ENCODE measurements around the gene RALGAPA2.

The RALGAPA2 gene

GRCh38 chr20:20439602-20440190 lies 272.7 kb downstream of the RALGAPA2 start:
- DNase-seq (ENCODE audit: low read depth, low spot score) = no peak
- peaks cover 12% of the 10 kb centered on the region for H3K4me1 ChIP-seq (ENCODE audit: insufficient read depth, insufficient read length)
- H3K27me3 ChIP-seq (ENCODE audit: insufficient read depth, insufficient read length) = no peaks in the 10 kb centered on the region
- TF ChIP-seq ZNF274 (IDR thresholded peaks at IDR 0.05; ENCODE audit: low read depth, low read length) (no peak), SUZ12 (IDR thresholded peaks at IDR 0.05; ENCODE audit: extremely low read depth, insufficient read depth, insufficient read length) (no peak), YY1 (IDR thresholded peaks at IDR 0.05; ENCODE audit: insufficient read depth, insufficient read length) (no peak)
- H3K9ac ChIP-seq (ENCODE audit: insufficient read length, low read depth) = no peak overlapping the region
- H3K9me3 ChIP-seq (ENCODE audit: insufficient read depth, low read length) = no peaks in the 10 kb centered on the region
- H3K36me3 ChIP-seq (ENCODE audit: insufficient read depth, insufficient read length, low read length) = no peaks in the 10 kb centered on the region
- no peak overlapping the region for H3K4me3 ChIP-seq (ENCODE audit: insufficient read length, low read depth)

DNA sequence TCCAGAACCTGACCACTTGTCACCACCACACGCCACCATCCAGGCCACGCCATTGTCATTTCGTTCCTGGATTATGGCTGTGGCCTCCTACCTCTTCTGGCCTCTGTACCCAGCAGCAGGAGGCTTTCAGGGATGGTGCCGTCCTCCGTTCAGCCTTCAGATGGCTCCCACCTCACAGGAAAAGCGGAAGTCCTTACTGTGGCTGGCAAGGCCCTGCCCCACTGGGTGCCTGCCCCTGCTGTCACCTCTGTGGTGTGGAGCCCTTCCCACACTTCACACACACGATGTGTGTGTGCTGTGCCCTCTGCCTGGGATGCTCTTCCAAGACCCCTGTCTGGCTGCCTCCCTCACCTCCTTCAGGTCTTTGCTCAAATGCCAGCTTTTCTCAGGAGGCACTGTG lies 275.1 kb downstream of the RALGAPA2 start:
- DNase-seq (ENCODE audit: low read depth, low spot score) = no peak
- Histone ChIP-seq H3K9ac (ENCODE audit: insufficient read length, low read depth) (no peak overlapping the region), H3K36me3 (ENCODE audit: insufficient read depth, insufficient read length, low read length) (no peaks in the 10 kb centered on the region), H3K4me1 (ENCODE audit: insufficient read depth, insufficient read length) (peaks cover 3% of the 10 kb centered on the region), H3K9me3 (ENCODE audit: insufficient read depth, low read length) (no peaks in the 10 kb centered on the region), H3K4me3 (ENCODE audit: insufficient read length, low read depth) (no peak overlapping the region), H3K27me3 (ENCODE audit: insufficient read depth, insufficient read length) (no peaks in the 10 kb centered on the region)
- TF ChIP-seq SUZ12 (IDR thresholded peaks at IDR 0.05; ENCODE audit: extremely low read depth, insufficient read depth, insufficient read length) = no peak
- TF ChIP-seq YY1 (IDR thresholded peaks at IDR 0.05; ENCODE audit: insufficient read depth, insufficient read length) = no peak
- no peak for TF ChIP-seq ZNF274 (IDR thresholded peaks at IDR 0.05; ENCODE audit: low read depth, low read length)

GRCh38 chr20:20436689-20437088 lies 275.8 kb downstream of the RALGAPA2 start:
- Histone ChIP-seq H3K36me3 (ENCODE audit: insufficient read depth, insufficient read length, low read length) (no peaks in the 10 kb centered on the region), H3K9me3 (ENCODE audit: insufficient read depth, low read length) (no peaks in the 10 kb centered on the region), H3K9ac (ENCODE audit: insufficient read length, low read depth) (no peak overlapping the region), H3K4me3 (ENCODE audit: insufficient read length, low read depth) (no peak overlapping the region), H3K27me3 (ENCODE audit: insufficient read depth, insufficient read length) (no peaks in the 10 kb centered on the region), H3K4me1 (ENCODE audit: insufficient read depth, insufficient read length) (peaks cover 3% of the 10 kb centered on the region)
- no peak for DNase-seq (ENCODE audit: low read depth, low spot score)
- TF ChIP-seq YY1 (IDR thresholded peaks at IDR 0.05; ENCODE audit: insufficient read depth, insufficient read length) (no peak), ZNF274 (IDR thresholded peaks at IDR 0.05; ENCODE audit: low read depth, low read length) (no peak), SUZ12 (IDR thresholded peaks at IDR 0.05; ENCODE audit: extremely low read depth, insufficient read depth, insufficient read length) (no peak)

DNA sequence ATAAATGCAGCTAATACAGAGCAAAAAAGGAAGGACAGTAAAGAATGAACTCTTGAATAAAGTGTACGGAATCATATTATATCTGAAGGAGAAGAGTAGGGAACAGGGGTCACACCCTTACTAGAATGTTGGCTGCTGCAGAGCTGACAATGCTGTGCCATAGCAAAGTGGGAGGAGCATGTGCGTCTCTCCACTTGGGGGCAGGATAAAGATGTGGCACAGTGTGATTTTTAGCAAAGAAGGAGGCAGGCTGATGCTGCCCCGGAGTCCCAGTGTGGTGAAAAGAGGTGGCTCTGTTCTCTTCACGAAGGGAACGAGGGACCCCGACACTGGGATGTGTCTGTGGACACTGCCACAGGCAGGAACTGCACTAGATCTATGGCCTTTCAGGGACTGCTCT lies 277.0 kb downstream of the RALGAPA2 start:
- H3K9ac ChIP-seq (ENCODE audit: insufficient read length, low read depth) = no peak overlapping the region

GRCh38 chr20:20432618-20433286 lies 279.7 kb downstream of the RALGAPA2 start:
- H3K4me3 ChIP-seq (ENCODE audit: insufficient read length, low read depth) = no peak overlapping the region
- DNase-seq (ENCODE audit: low read depth, low spot score) = no peak
- H3K9me3 ChIP-seq (ENCODE audit: insufficient read depth, low read length) = no peaks in the 10 kb centered on the region
- no peak overlapping the region for H3K9ac ChIP-seq (ENCODE audit: insufficient read length, low read depth)
- H3K4me1 ChIP-seq (ENCODE audit: insufficient read depth, insufficient read length) = no peaks in the 10 kb centered on the region
- TF ChIP-seq SUZ12 (IDR thresholded peaks at IDR 0.05; ENCODE audit: extremely low read depth, insufficient read depth, insufficient read length) (no peak), YY1 (IDR thresholded peaks at IDR 0.05; ENCODE audit: insufficient read depth, insufficient read length) (no peak), ZNF274 (IDR thresholded peaks at IDR 0.05; ENCODE audit: low read depth, low read length) (no peak)
- no peaks in the 10 kb centered on the region for H3K36me3 ChIP-seq (ENCODE audit: insufficient read depth, insufficient read length, low read length)
- H3K27me3 ChIP-seq (ENCODE audit: insufficient read depth, insufficient read length) = no peaks in the 10 kb centered on the region

More for the DNA sequence above, 277.0 kb downstream of the RALGAPA2 start:
- Histone ChIP-seq H3K4me1 (ENCODE audit: insufficient read depth, insufficient read length) (no peaks in the 10 kb centered on the region), H3K9me3 (ENCODE audit: insufficient read depth, low read length) (no peaks in the 10 kb centered on the region), H3K27me3 (ENCODE audit: insufficient read depth, insufficient read length) (no peaks in the 10 kb centered on the region), H3K36me3 (ENCODE audit: insufficient read depth, insufficient read length, low read length) (no peaks in the 10 kb centered on the region), H3K4me3 (ENCODE audit: insufficient read length, low read depth) (no peak overlapping the region)
- TF ChIP-seq ZNF274 (IDR thresholded peaks at IDR 0.05; ENCODE audit: low read depth, low read length) = no peak
- no peak for TF ChIP-seq YY1 (IDR thresholded peaks at IDR 0.05; ENCODE audit: insufficient read depth, insufficient read length)
- TF ChIP-seq SUZ12 (IDR thresholded peaks at IDR 0.05; ENCODE audit: extremely low read depth, insufficient read depth, insufficient read length) = no peak
- DNase-seq (ENCODE audit: low read depth, low spot score) = no peak

GRCh38 chr20:20430066-20430465 lies 282.4 kb downstream of the RALGAPA2 start:
- no peak for DNase-seq (ENCODE audit: low read depth, low spot score)
- no peaks in the 10 kb centered on the region for H3K36me3 ChIP-seq (ENCODE audit: insufficient read depth, insufficient read length, low read length)
- no peaks in the 10 kb centered on the region for H3K4me1 ChIP-seq (ENCODE audit: insufficient read depth, insufficient read length)
- H3K4me3 ChIP-seq (ENCODE audit: insufficient read length, low read depth) = no peak overlapping the region
- H3K9me3 ChIP-seq (ENCODE audit: insufficient read depth, low read length) = no peaks in the 10 kb centered on the region
- TF ChIP-seq SUZ12 (IDR thresholded peaks at IDR 0.05; ENCODE audit: extremely low read depth, insufficient read depth, insufficient read length) (no peak), YY1 (IDR thresholded peaks at IDR 0.05; ENCODE audit: insufficient read depth, insufficient read length) (no peak), ZNF274 (IDR thresholded peaks at IDR 0.05; ENCODE audit: low read depth, low read length) (no peak)
- no peaks in the 10 kb centered on the region for H3K27me3 ChIP-seq (ENCODE audit: insufficient read depth, insufficient read length)
- no peak overlapping the region for H3K9ac ChIP-seq (ENCODE audit: insufficient read length, low read depth)

DNA sequence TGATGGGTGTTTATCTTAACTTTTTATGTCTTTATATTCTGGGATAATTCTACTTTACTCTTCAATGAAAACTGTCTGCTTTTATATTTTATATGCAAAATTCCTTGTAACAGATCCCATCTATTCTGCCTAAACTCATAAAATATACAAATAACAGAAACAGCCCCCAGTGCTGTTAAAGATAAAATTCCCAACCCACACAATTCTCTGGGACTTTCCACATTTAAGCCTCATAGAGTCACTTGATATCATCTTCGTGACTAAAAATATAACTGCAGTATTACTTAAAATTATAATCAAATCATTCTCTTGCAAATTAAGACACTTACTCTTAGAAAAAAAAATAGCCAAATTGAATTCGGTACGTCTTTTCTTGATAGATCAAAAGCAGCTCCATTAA lies 284.4 kb downstream of the RALGAPA2 start:
- no peak overlapping the region for H3K9ac ChIP-seq (ENCODE audit: insufficient read length, low read depth)
- no peak for DNase-seq (ENCODE audit: low read depth, low spot score)
- TF ChIP-seq YY1 (IDR thresholded peaks at IDR 0.05; ENCODE audit: insufficient read depth, insufficient read length) (no peak), SUZ12 (IDR thresholded peaks at IDR 0.05; ENCODE audit: extremely low read depth, insufficient read depth, insufficient read length) (no peak), ZNF274 (IDR thresholded peaks at IDR 0.05; ENCODE audit: low read depth, low read length) (no peak)

More for the DNA sequence above, 284.4 kb downstream of the RALGAPA2 start:
- H3K9me3 ChIP-seq (ENCODE audit: insufficient read depth, low read length) = no peaks in the 10 kb centered on the region
- H3K27me3 ChIP-seq (ENCODE audit: insufficient read depth, insufficient read length) = no peaks in the 10 kb centered on the region
- H3K36me3 ChIP-seq (ENCODE audit: insufficient read depth, insufficient read length, low read length) = no peaks in the 10 kb centered on the region
- no peak overlapping the region for H3K4me3 ChIP-seq (ENCODE audit: insufficient read length, low read depth)
- H3K4me1 ChIP-seq (ENCODE audit: insufficient read depth, insufficient read length) = no peaks in the 10 kb centered on the region

All from NT2/D1 (cell line).